Trophoblast cell (in vitro differentiated cells and primary cell): ENCODE data around the gene MYPN.

Source experiments
- DNase-seq, 2 donors: peaks; one replicate each; pipeline ENCODE4 v3.0.0-alpha.2; 2016
- H2AFZ ChIP-seq: 2 replicates; pipeline ENCODE4 v1.6.1; 2013; ENCODE audit warnings: low read length, moderate library complexity, mild to moderate bottlenecking; ENCODE audit not compliant: insufficient read depth, poor library complexity
- H2AK5ac ChIP-seq: 2 replicates; pipeline ENCODE4 v1.6.1; 2013; ENCODE audit warnings: mild to moderate bottlenecking, low read length
- H2BK120ac ChIP-seq: 2 replicates; pipeline ENCODE4 v1.6.1; 2013; ENCODE audit warnings: low read length, mild to moderate bottlenecking, moderate library complexity; ENCODE audit not compliant: insufficient read depth, poor library complexity
- H2BK12ac ChIP-seq: 2 replicates; pipeline ENCODE4 v1.6.1; 2013; ENCODE audit warnings: mild to moderate bottlenecking, low read length, moderate library complexity
- H2BK5ac ChIP-seq: 2 replicates; pipeline ENCODE4 v1.6.1; 2013; ENCODE audit warnings: low read length, low read depth, moderate library complexity, mild to moderate bottlenecking; ENCODE audit not compliant: poor library complexity
- H3K14ac ChIP-seq: 2 replicates; pipeline ENCODE4 v1.6.1; 2013; ENCODE audit warnings: mild to moderate bottlenecking, low read length
- H3K18ac ChIP-seq: 2 replicates; pipeline ENCODE4 v1.6.1; 2013; ENCODE audit warnings: mild to moderate bottlenecking, low read length
- H3K23ac ChIP-seq: 2 replicates; pipeline ENCODE4 v1.6.1; 2013; ENCODE audit warnings: low read length
- H3K27ac ChIP-seq: 2 replicates; pipeline ENCODE4 v1.5.1; 2013; ENCODE audit warnings: low read depth, mild to moderate bottlenecking, inconsistent platforms, low read length, moderate library complexity
- H3K27me3 ChIP-seq: 2 replicates; pipeline ENCODE4 v1.6.1; 2013; ENCODE audit warnings: inconsistent platforms, mild to moderate bottlenecking, low read length, moderate library complexity; ENCODE audit not compliant: insufficient read depth
- H3K36me3 ChIP-seq, 2 experiments: 1 replicate in 1 of 2; 2 replicates in 1 of 2; pipeline ENCODE4 v1.6.1; 2013; ENCODE audit warnings: low read length in 2 of 2, mild to moderate bottlenecking in 2 of 2, moderate library complexity in 1 of 2; ENCODE audit not compliant: insufficient read depth in 2 of 2, control insufficient read depth in 1 of 2
- H3K4ac ChIP-seq: 2 replicates; pipeline ENCODE4 v1.6.1; 2013; ENCODE audit warnings: low read depth, mild to moderate bottlenecking, low read length, moderate library complexity
- H3K4me1 ChIP-seq, 2 experiments: 1 replicate in 1 of 2; 2 replicates in 1 of 2; pipeline ENCODE4 v1.6.1; 2013; ENCODE audit warnings: low read length in 2 of 2, mild to moderate bottlenecking in 2 of 2, moderate library complexity in 1 of 2; ENCODE audit not compliant: insufficient read depth in 2 of 2, control insufficient read depth in 1 of 2
- H3K4me2 ChIP-seq: 2 replicates; pipeline ENCODE4 v1.6.1; 2013; ENCODE audit warnings: inconsistent platforms, mild to moderate bottlenecking, low read length, moderate library complexity
- H3K4me3 ChIP-seq: 2 replicates; pipeline ENCODE4 v1.5.1; 2013; ENCODE audit warnings: mild to moderate bottlenecking, low read depth, low read length, inconsistent platforms
- H3K79me1 ChIP-seq: one replicate; pipeline ENCODE4 v1.6.1; 2013; ENCODE audit warnings: low read length
- H3K79me2 ChIP-seq: 2 replicates; pipeline ENCODE4 v1.6.1; 2013; ENCODE audit warnings: low read length, mild to moderate bottlenecking; ENCODE audit not compliant: control insufficient read depth, insufficient read depth, poor library complexity
- H3K9ac ChIP-seq: 2 replicates; pipeline ENCODE4 v1.6.1; 2013; ENCODE audit warnings: mild to moderate bottlenecking, low read length
- H3K9me3 ChIP-seq: 2 replicates; pipeline ENCODE4 v1.6.1; 2013; ENCODE audit warnings: low read depth, mild to moderate bottlenecking, control low read depth, inconsistent platforms, low read length; ENCODE audit not compliant: insufficient read depth
- H4K12ac ChIP-seq: 2 replicates; pipeline ENCODE4 v1.6.1; 2013; ENCODE audit warnings: low read depth, mild to moderate bottlenecking, low read length, moderate library complexity
- H4K8ac ChIP-seq: 2 replicates; pipeline ENCODE4 v1.6.1; 2013; ENCODE audit warnings: low read depth, mild to moderate bottlenecking, low read length, moderate library complexity
- H4K91ac ChIP-seq: one replicate; pipeline ENCODE4 v1.6.1; 2013; ENCODE audit warnings: low read depth, mild to moderate bottlenecking, low read length, moderate library complexity
- WGBS: extraction: QIAGEN DNeasy Blood & Tissue Kit; methylation state at CpG from one replicate; pipeline ENCODE4 v1.1.7; 2013; ENCODE audit warnings: missing lambda C conversion rate; ENCODE audit not compliant: insufficient read length, insufficient coverage; ENCODE audit errors: extremely low coverage; 5-methylcytosine and 5-hydroxymethylcytosine counted together

Gene MYPN

DNA sequence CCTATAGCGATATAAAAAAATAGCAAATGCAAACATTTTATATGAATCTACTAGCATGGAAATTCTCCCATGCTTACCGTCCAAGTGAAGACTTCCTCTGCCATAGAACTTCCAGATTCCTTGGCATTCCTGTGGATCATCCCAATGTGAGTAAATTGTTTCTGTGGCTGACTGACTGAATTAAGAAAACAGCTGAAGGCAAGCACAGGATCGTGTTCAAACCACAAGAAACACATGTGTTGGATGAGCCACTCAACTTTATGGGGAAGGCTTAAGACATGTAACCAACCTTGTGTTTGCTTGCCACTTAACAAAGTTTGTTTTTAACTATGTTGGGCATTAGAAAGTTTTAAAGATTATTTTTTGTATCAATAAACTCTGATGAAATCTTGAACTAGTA lies 2.6 kb upstream of the MYPN start:
- H3K79me1 ChIP-seq: no peaks in the 10 kb centered on the region
- H3K14ac ChIP-seq: no peak overlapping the region
- H2AK5ac ChIP-seq: no peak overlapping the region
- no peaks in the 10 kb centered on the region for H3K36me3 ChIP-seq
- WGBS: no CpG with 5 or more reads among the region's 3 CpGs
- H3K4me1 ChIP-seq: no peaks in the 10 kb centered on the region
- no peak overlapping the region for H3K9ac ChIP-seq
- no peak overlapping the region for H3K27ac ChIP-seq
- H4K91ac ChIP-seq: no peak overlapping the region
- no peak overlapping the region for H2BK120ac ChIP-seq
- no peak overlapping the region for H3K4ac ChIP-seq
- no peak overlapping the region for H4K12ac ChIP-seq
- H3K4me2 ChIP-seq: no peak overlapping the region
- no peak overlapping the region for H3K23ac ChIP-seq
- H4K8ac ChIP-seq: no peak overlapping the region
- no peaks in the 10 kb centered on the region for H3K9me3 ChIP-seq
- no peak overlapping the region for H2BK5ac ChIP-seq
- H3K4me3 ChIP-seq: no peak overlapping the region
- H2AFZ ChIP-seq: no peak overlapping the region
- H3K18ac ChIP-seq: no peak overlapping the region
- no peak overlapping the region for H2BK12ac ChIP-seq
- DNase-seq: no peak
- no peaks in the 10 kb centered on the region for H3K27me3 ChIP-seq
- H3K79me2 ChIP-seq: no peaks in the 10 kb centered on the region

DNA sequence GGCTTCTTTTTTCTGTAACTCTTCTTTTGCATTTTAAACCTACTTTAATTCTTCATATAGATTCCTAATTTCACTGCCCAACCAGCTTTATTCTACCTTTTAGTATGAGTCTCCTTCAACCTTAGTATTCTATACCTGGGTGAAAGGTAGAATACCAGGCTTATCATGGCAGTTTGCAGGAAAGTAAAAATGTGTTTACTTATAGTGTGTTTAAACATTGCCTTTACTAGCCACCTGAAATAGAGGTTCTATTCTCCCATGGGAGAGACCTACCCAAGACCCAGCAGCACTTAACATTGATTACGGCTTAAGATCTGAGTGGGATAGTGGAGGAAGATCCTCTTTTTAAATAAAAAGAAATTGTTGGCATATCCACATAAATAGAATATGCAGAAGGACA lies 1.6 kb upstream of the MYPN start:
- DNase-seq: no peak
- H4K8ac ChIP-seq: no peak overlapping the region
- no peak overlapping the region for H3K14ac ChIP-seq
- H3K27me3 ChIP-seq: no peaks in the 10 kb centered on the region
- H3K27ac ChIP-seq: no peak overlapping the region
- H3K9ac ChIP-seq: no peak overlapping the region
- no peaks in the 10 kb centered on the region for H3K79me2 ChIP-seq
- H3K36me3 ChIP-seq: no peaks in the 10 kb centered on the region
- no peak overlapping the region for H4K91ac ChIP-seq
- no peak overlapping the region for H2BK120ac ChIP-seq
- H3K4me3 ChIP-seq: no peak overlapping the region
- WGBS: no CpG with 5 or more reads among the region's 1 CpG
- no peak overlapping the region for H3K23ac ChIP-seq
- no peak overlapping the region for H2BK5ac ChIP-seq
- H3K79me1 ChIP-seq: no peaks in the 10 kb centered on the region
- no peak overlapping the region for H2BK12ac ChIP-seq
- no peak overlapping the region for H2AK5ac ChIP-seq
- no peak overlapping the region for H2AFZ ChIP-seq
- no peak overlapping the region for H4K12ac ChIP-seq
- H3K18ac ChIP-seq: no peak overlapping the region
- H3K4me1 ChIP-seq: no peaks in the 10 kb centered on the region
- H3K4me2 ChIP-seq: no peak overlapping the region
- no peak overlapping the region for H3K4ac ChIP-seq
- H3K9me3 ChIP-seq: no peaks in the 10 kb centered on the region

DNA sequence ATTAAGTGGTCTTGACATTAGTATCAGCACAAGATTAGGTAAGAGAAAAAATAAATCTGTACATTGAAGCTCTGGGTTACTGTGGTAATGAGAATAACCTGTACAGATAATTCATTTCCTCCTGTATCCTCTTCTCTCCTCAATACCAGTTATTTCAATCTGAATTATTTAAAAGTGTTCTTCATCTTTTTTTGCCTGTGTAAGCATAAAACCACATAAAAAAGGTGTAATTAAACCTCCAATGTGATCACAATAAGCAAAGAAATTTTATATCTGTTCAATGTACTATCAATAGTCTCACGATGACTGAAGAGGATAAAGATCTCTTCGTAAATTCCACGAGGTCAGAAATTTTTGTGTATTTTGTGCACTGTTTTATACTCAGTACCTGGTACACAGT lies 1.2 kb upstream of the MYPN start:
- Histone ChIP-seq H3K4ac (no peak overlapping the region), H4K8ac (no peak overlapping the region), H3K4me1 (no peaks in the 10 kb centered on the region), H4K91ac (no peak overlapping the region), H3K27me3 (no peaks in the 10 kb centered on the region), H3K9ac (no peak overlapping the region), H3K79me1 (no peaks in the 10 kb centered on the region), H2BK12ac (no peak overlapping the region), H2BK5ac (no peak overlapping the region), H3K27ac (no peak overlapping the region), H2AFZ (no peak overlapping the region), H4K12ac (no peak overlapping the region), H3K18ac (no peak overlapping the region), H3K14ac (no peak overlapping the region), H3K79me2 (no peaks in the 10 kb centered on the region), H3K36me3 (no peaks in the 10 kb centered on the region), H3K23ac (no peak overlapping the region), H2AK5ac (no peak overlapping the region), H3K4me3 (no peak overlapping the region), H2BK120ac (no peak overlapping the region), H3K4me2 (no peak overlapping the region), H3K9me3 (no peaks in the 10 kb centered on the region)
- DNase-seq: no peak
- WGBS: no CpG with 5 or more reads among the region's 3 CpGs

DNA sequence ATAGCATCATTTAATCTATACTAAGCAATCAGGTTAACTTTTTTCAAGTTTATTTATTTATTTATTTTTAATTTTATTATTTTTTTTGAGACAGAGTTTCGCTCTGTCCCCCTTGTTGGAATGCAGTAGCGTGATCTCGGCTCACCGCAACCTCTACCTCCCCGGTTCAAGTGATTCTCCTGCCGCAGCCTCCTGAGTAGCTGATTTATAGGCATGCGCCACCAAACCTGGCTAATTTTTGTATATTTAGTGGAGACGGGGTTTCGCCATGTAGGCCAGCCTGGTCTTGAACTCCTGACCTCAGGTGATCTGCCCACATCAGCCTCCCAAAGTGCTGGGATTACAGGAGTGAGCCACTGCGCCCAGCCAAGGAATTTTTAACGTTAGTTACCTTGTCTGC lies 635 bp upstream of the MYPN start:
- Histone ChIP-seq H3K14ac (no peak overlapping the region), H3K4me2 (no peak overlapping the region), H3K79me1 (no peaks in the 10 kb centered on the region), H3K27me3 (no peaks in the 10 kb centered on the region), H4K8ac (no peak overlapping the region), H2BK5ac (no peak overlapping the region), H4K91ac (no peak overlapping the region), H3K79me2 (no peaks in the 10 kb centered on the region), H3K9ac (no peak overlapping the region), H2BK120ac (no peak overlapping the region), H3K4ac (no peak overlapping the region), H4K12ac (no peak overlapping the region), H3K23ac (no peak overlapping the region), H3K27ac (no peak overlapping the region), H3K36me3 (no peaks in the 10 kb centered on the region), H3K9me3 (no peaks in the 10 kb centered on the region), H3K18ac (no peak overlapping the region), H3K4me3 (no peak overlapping the region), H2AK5ac (no peak overlapping the region), H3K4me1 (no peaks in the 10 kb centered on the region), H2BK12ac (no peak overlapping the region), H2AFZ (no peak overlapping the region)
- DNase-seq: no peak
- WGBS: no CpG with 5 or more reads among the region's 11 CpGs
